DMS53 (cell line): ENCODE data around the gene NACA2.

Experiments used
- DNase-seq: peaks from one replicate; lab custom pipeline; 2025; lab: John Stamatoyannopoulos, UW

Gene NACA2

DNA sequence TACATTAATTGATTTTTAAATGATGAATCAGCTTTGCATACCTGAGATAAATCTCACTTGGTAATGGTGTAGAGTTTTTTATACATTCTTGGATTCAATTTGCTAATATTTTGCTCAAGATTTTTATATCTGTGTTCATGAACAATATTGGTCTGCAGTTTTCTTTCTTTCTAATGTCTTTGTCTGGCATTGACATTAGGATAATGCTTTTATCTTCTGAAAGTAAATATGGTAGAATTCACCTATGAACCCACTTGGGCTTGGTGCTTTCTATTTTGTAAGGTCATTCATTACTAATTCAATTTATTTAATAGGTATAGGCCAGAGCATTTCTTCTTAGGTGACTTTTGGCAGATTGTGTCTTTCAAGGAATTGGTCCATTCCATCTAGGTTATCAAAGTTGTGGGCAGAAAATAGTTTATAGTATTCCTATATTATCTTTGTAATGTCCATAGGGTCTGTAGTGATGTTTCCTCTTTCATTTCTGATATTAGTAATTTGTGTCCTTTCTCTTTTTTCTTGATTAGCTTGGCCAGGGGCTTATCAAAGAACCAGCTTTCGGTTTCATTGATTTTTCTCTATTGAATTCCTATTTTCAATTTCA is 45.6 kb downstream of the NACA2 start:
- DNase-seq, result no peak

DNA sequence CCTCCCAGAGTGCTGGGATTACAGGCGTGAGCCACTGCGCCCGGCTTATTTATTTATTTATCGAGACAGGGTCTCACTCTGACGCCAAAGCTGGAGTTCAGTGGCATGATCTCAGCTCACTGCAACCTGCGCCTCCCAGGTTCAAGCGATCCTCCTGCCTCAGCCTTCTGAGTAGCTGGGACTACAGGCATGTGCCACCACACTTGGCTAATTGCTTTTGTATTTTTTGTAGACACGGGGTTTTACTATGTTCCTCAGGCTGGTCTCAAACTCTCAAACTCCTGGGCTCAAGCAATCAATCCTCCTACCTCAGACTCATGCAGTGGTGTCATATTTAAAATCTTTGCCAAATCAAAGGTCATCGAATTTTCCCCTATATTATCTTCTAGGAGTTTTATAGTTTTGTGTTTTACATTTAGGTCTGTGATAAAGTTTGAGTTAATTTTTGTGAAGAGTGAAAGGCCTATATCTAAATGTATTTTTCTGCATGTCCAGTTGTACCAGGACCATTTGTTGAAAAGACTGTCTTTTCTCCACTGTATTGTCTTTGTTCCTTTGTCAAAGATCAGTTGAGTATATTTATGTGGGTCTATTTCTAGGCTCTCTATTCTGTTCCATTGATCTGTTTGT is 47.1 kb downstream of the NACA2 start:
- DNase-seq, result no peak

DNA sequence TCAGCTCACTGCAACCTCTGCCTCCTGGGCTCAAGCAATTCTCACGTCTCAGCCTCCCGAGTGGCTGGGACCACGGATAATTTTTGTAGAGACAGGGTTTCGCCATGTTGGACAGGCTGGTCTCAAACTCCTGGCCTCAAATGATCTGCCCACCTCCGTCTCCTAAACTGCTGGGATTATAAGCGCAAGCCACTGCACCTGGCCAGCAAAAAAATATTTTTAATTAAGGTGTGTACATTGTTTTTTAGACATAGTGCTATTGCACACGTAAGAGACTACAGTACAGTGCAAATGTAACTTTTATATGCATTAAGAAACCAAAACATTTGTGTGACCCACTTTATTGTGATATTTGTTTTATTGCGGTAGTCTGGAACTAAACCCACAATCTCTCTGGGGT is 49.0 kb downstream of the NACA2 start:
- no peak for DNase-seq

DNA sequence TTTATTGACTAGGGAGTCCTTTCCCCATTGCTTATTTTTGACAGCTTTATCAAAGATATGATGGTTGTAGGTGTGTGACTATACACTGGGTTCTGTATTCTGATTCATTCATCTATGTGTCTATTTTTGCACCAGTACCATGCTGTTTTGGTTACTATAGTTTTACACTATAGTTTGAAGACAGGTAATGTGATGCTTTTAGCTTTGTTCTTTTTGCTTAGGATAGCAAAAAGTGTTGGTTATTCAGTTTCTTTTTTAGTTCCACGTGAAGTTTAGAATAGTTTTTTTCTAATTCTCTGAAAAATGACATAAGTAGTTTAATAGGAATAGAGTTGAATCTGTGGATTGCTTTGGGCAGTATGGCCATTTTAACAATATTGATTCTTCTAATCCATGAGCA is 50.1 kb downstream of the NACA2 start:
- no peak for DNase-seq
